ENCODE data around the gene SMC1B. TPM values are rescaled to one million over a fixed set of nuclear protein-coding genes. Genes with fewer than 3 reads are reported as not detected.

SMC1B gene
- total RNA-seq, 2 donors from 2014 or later = not detected

DNA sequence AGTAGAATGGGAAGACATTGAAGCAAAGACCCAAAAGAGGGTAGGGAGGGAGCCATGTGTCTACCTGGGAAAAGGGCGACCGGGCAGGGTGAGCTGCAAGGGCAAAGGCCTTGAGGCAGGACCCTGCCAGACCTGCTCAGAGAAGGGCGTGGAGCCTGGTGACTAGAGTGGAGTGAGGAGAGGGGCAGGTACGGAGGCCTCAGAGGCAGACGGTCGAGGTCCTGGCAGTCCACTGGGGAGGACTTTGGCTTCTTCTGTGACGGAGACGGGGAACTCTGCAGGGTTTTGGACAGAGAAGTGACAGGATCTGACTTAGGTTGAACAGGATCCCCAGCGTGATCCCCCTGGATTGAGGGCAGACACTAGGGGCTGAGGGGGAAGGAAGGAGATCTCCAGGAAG lies 13.0 kb upstream of the SMC1B start:
- no peak overlapping the region for H3K4me3 ChIP-seq
- H3K27me3 ChIP-seq (replicated peaks; ENCODE audit: insufficient read depth) = no peaks in the 10 kb centered on the region
- H3K4me1 ChIP-seq (ENCODE audit: control insufficient read depth in 1 of 2, low read depth in 2 of 2) = no peaks in the 10 kb centered on the region
- TF ChIP-seq, protein P1, sequence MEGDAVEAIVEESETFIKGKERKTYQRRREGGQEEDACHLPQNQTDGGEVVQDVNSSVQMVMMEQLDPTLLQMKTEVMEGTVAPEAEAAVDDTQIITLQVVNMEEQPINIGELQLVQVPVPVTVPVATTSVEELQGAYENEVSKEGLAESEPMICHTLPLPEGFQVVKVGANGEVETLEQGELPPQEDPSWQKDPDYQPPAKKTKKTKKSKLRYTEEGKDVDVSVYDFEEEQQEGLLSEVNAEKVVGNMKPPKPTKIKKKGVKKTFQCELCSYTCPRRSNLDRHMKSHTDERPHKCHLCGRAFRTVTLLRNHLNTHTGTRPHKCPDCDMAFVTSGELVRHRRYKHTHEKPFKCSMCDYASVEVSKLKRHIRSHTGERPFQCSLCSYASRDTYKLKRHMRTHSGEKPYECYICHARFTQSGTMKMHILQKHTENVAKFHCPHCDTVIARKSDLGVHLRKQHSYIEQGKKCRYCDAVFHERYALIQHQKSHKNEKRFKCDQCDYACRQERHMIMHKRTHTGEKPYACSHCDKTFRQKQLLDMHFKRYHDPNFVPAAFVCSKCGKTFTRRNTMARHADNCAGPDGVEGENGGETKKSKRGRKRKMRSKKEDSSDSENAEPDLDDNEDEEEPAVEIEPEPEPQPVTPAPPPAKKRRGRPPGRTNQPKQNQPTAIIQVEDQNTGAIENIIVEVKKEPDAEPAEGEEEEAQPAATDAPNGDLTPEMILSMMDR (IDR thresholded peaks at IDR 0.05) = no peak
- DNase-seq (ENCODE audit: low spot score) (no peak), ATAC-seq (ENCODE audit: insufficient number of reproducible peaks, low FRiP score, low read depth) (no peak)
- no peak overlapping the region for H3K27ac ChIP-seq
- no peaks in the 10 kb centered on the region for H3K9me3 ChIP-seq
- no peaks in the 10 kb centered on the region for H3K36me3 ChIP-seq

DNA sequence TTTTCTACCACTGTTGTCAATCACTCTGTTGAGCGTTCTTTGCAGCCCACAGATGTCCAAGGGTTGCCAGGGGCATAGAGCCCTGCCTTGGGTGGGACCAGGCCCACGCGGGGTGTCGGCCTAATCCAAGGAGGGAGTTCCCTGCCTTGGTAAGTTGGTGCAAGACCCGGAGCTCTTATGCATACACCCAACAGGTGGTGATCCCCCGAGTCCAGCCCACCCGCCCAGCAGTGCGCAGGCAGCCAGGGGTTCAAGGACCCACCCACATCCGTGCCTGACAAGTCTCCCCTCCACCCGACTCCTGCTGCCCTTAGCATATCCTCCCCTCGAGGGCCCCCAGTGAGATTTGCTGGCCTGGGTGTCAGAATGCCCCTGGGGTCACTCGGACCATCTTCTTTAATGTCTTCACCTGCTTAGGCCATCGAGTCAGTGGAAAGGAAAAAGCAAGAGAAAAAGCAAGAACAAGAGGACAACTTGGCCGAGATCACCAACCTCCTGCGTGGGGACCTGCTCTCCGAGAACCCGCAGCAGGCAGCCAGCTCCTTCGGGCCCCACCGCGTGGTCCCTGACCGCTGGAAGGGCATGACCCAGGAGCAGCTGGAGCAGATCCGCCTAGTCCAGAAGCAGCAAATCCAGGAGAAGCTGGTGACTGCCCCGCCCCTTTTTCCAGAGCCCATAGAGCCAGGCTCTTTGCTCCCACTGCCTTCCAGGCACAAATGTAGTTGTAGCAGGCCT lies 12.3 kb upstream of the SMC1B start:
- TF ChIP-seq, protein P1 (IDR thresholded peaks at IDR 0.05) = no peak
- Histone ChIP-seq H3K36me3 (no peaks in the 10 kb centered on the region), H3K4me1 (ENCODE audit: control insufficient read depth in 1 of 2, low read depth in 2 of 2) (no peaks in the 10 kb centered on the region), H3K27me3 (replicated peaks; ENCODE audit: insufficient read depth) (no peaks in the 10 kb centered on the region), H3K4me3 (no peak overlapping the region), H3K27ac (no peak overlapping the region), H3K9me3 (no peaks in the 10 kb centered on the region)
- ATAC-seq (ENCODE audit: insufficient number of reproducible peaks, low FRiP score, low read depth) = no peak
- DNase-seq (ENCODE audit: low spot score) = no peak

DNA sequence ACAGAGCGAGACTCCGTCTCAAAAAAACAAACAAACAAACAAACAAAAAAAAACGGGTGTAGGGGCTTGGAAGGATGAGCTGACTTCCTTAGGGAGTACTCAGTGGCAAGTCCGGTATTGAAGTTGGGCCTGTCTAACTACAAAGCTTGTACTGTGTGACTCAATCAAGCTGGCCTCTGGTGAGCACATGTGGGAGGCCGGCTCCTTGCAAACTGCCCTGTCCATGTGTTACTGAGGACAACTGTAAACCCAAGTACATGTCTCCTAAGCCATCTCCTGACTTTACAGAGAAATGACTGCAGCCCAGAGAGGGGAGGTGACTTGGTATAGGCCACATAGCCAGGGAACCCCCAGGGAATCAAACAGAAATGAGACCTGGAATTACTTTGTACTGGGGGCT lies 11.7 kb upstream of the SMC1B start:
- no peak for DNase-seq (ENCODE audit: low spot score)

DNA sequence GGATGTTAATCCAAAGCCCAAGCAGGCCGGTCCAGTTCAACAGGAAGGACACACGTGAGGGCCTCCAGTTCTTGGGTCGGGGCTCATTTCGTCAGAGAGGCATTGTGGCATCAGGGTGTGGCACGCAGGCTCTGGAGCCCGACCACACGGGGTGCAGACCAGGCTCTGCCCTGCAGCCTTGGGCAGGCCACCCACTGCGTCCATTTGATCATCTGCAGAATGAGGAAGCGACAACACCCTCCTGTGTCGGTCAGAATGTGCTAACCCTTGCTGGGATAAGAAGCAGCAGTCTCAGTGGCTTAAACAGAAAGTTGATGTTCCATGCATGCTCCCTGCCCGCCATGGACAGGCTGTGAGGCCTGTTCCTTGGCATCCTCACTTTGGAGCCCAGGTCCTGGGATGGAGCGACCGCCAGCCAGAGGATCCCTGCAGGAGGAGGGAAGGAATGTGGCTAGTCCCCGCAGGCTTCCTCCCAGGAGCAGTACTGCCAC lies 10.9 kb upstream of the SMC1B start:
- Histone ChIP-seq H3K9me3 (no peaks in the 10 kb centered on the region), H3K27me3 (replicated peaks; ENCODE audit: insufficient read depth) (no peaks in the 10 kb centered on the region), H3K27ac (no peak overlapping the region), H3K36me3 (no peaks in the 10 kb centered on the region), H3K4me3 (no peak overlapping the region), H3K4me1 (ENCODE audit: control insufficient read depth in 1 of 2, low read depth in 2 of 2) (no peaks in the 10 kb centered on the region)
- DNase-seq (ENCODE audit: low spot score) (no peak), ATAC-seq (ENCODE audit: insufficient number of reproducible peaks, low FRiP score, low read depth) (no peak)
- TF ChIP-seq, protein P1 (IDR thresholded peaks at IDR 0.05) = no peak

More for the DNA sequence above, 11.7 kb upstream of the SMC1B start:
- Histone ChIP-seq H3K27me3 (replicated peaks; ENCODE audit: insufficient read depth) (no peaks in the 10 kb centered on the region), H3K9me3 (no peaks in the 10 kb centered on the region), H3K36me3 (no peaks in the 10 kb centered on the region), H3K27ac (no peak overlapping the region), H3K4me3 (no peak overlapping the region), H3K4me1 (ENCODE audit: control insufficient read depth in 1 of 2, low read depth in 2 of 2) (no peaks in the 10 kb centered on the region)
- TF ChIP-seq, protein P1 (IDR thresholded peaks at IDR 0.05) = no peak
- no peak for ATAC-seq (ENCODE audit: insufficient number of reproducible peaks, low FRiP score, low read depth)

DNA sequence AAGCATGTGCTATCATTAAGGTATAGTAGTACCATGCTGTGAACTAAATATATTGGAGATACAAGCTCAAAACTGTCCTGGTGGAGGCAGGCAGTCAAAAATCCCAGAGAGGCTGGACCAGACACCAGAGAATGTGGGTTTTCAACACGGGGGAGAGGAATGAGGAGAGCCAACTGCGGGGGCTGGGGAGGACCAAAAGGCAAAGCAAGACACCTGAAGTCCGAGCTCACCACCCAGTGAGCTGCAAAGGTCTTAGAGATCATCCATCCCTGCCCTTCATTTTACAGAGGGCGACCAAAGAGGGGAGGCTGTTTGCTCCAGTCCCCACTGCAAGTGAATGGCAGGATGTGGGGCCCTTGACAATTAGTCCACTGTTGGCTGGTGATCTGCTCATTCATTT lies 10.1 kb upstream of the SMC1B start:
- H3K9me3 ChIP-seq = no peaks in the 10 kb centered on the region
- no peaks in the 10 kb centered on the region for H3K36me3 ChIP-seq
- DNase-seq (ENCODE audit: low spot score) = no peak
- no peak overlapping the region for H3K4me3 ChIP-seq
- no peak for ATAC-seq (ENCODE audit: insufficient number of reproducible peaks, low FRiP score, low read depth)
- no peaks in the 10 kb centered on the region for H3K4me1 ChIP-seq (ENCODE audit: control insufficient read depth in 1 of 2, low read depth in 2 of 2)
- TF ChIP-seq, protein P1 (IDR thresholded peaks at IDR 0.05) = no peak
- no peak overlapping the region for H3K27ac ChIP-seq
- no peaks in the 10 kb centered on the region for H3K27me3 ChIP-seq (replicated peaks; ENCODE audit: insufficient read depth)

All from thoracic aorta (tissue), 2 donors.